ENCODE measurements around the gene ARHGEF39. TPM values are rescaled to one million over a fixed set of nuclear protein-coding genes. Genes with fewer than 3 reads are reported as not detected.

The ARHGEF39 gene
- polyA plus RNA-seq, 3 donors: 8.7 to 14.0 (median 12.9) TPM

DNA sequence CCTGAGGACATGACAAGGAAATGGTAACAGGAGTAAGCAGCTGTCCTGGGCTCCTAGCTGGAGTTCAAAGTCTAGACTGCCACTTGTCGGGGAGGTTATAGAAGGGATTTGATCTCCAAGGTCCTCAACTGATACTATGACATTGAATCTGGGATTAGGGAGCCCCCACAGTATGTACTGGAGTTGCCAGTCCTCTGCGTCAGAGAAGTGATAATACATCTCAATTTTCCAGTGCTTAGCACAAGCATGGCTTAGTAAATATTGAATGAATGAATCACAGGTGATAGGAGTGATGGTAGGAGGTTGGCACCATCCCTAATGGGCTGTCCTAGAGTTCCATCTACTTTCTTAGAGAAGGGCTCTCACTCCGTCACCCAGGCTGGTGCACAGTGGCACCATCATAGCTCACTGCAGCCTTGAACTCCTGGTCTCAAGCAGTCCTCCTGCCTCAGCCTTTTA, 31.0 kb upstream of the ARHGEF39 start:
- DNase-seq: no peak

DNA sequence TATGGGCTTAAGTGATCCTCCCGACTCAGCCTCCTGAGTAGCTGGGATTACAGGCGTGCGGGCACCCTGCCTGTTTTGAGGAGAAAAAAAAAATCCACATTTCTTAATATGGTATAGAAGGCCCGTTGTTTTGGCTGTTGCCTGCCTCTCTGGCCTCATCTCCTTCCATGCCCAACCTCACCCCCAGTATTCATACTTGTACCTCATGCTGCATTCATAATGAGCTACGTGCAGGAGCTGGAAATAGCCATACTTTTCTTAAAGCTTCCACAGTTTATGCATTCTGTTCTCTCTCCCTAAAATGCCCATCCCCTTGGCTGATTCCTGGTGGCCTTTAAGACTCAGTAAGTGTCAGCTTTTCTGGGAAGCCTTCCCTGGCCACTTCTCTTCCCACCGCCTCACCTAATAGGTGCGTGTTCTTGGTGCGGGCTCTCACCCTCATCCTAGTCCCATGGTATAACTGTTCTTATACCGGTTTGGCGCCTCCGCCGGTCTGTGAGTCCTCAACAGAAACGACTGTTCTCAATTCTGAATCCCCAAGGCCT, 26.8 kb upstream of the ARHGEF39 start:
- DNase-seq: no peak

GRCh38 chr9:35691334-35691650, 26.3 kb upstream of the ARHGEF39 start:
- no peak for DNase-seq

DNA sequence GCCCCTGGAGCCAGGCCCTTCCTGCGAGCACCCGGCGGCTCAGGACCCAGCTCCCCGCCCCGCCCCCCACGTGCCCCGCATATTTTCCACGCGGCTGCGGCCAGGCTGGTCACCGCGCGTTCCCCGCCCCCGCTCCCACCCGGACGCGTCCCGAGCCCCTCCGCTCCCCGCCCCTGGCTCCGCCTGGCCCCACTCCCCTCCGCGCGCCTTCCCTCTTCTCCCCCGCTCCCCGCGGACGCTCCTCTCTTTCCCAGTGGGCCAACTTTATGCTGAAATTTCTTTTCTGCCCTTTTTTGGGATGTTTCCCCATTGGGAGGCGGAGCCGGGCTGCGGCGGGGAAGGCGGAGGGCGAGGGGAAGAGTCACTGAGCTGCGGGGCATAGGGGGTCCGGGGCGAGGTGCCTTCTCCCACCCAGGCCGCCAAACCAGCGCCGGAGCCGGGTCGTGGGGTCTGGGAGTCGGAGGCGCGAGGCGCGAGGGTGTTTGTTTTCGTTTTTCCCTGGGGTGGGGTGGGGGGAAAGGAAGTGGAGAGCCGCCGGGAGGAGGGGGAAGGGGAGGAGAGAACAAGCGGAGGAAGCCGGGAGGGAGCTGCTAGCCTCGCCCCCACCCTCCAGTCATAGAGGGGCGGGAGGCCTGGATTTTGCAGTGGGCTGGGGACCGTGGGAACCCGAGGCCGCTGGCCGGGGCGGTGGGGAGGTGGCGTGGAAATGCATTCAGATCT, 25.8 kb upstream of the ARHGEF39 start:
- no peak for DNase-seq

GRCh38 chr9:35690294-35690613, 25.3 kb upstream of the ARHGEF39 start:
- no peak for DNase-seq

DNA sequence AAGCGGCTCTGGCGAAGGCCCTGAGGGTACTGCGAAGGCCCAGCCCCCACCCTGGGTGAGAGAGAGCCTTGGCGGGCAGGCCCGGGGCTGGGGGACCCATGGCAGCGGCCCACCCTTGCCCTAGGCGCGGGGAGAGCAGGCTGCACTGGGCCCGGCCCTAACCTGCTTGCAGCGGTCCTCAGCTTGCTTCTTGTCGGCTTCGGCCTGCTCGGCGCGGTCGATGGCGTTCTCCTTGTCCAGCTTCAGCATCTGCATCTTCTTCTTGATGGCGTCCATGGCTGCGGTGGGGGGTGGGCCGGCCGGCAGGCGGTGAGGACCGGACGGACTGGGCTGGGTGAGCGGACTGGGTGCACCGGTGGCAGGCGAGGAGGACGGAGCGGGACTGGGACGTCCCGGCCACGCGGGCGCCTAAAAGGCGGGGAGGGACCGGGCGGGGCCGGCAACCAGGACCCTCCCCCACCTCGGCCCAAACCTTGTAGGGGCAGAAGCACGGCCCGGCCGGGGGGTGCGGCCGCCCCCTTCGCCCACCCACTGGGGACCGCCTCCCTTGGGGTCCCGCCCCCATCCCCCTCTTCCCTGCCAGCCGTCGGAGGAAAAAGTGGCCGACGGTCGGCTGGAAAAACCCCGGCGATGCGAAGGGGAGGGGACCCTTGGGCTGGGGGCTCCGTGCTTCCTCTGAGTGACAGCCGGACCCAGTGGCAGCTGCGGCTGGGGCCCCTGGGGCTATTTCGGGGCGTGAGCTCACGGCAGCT, 24.7 kb upstream of the ARHGEF39 start, which contains the start of gene TPM2:
TSS of gene TPM2 (minus strand) at position 384 of the 752 bp plus-strand sequence. CDS start at position 276, 108 bp downstream.
- peak; percentile 76 for DNase-seq

DNA sequence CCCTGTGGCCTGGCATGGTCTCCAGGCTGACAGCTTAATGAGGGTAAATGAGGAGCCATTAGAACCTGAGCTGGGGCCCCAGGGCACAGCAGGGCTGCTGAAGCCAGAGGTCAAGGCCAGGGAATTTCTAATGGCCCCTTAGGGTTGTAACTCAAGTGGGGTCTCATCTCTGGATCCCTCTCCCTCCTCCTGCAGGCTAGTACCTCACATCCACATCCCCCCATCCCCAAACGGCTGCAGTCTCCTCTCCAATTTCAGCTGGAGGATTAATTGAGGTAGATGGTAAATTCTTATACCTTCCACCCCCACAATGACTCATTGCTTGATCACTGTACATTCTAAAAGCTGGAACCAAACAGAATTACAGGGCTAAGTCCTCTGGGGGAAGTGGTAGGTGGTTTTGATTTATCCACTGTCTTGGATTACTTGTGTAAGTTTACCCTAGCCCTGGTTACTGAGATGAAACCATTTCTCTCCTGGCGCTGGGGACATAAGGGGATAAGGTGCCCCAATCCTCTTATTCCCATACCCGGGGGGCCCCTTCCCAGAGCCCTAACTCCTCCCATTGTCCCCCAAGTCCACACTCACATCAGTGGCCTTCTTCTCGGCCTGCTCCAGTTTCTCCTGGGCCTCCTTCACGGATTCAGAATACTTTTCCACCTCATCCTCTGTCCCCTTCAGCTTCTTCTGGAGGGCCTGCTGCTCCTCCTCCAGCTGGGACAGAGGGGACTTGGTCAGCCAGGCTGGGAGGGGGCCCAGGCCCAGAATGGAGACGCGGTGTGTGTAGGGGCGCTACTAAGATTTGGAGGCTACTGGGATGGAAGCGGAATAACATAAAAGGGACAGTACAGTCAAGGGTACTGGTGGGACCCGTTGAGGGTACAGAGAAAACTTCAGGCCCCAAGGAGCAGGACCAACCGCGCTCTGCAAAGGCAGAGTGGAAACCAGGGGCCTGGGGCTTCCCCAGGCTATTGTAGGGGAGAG, 23.9 kb upstream of the ARHGEF39 start:
- DNase-seq: no peak

GRCh38 chr9:35687972-35688557, 23.1 kb upstream of the ARHGEF39 start:
- no peak for DNase-seq

DNA sequence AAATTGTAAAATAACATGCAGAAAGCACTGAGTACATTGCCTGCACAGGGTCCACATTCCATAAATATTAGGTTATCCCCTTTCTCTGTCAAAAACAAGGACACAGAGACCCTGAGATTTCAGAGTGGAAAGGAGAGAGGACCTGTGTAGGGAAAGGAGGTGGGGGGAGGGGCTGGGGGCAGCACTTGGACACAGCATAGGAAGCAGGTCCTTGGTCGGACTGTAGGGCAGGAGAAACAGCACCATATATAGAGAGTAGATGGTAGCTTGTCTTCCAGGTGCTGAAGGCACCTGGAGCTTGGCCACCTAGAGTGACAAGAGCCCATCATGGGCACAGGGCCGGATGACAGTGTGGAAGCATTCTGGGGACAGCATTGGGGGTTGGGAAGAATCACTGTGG, 22.3 kb upstream of the ARHGEF39 start:
- no peak for DNase-seq

DNA sequence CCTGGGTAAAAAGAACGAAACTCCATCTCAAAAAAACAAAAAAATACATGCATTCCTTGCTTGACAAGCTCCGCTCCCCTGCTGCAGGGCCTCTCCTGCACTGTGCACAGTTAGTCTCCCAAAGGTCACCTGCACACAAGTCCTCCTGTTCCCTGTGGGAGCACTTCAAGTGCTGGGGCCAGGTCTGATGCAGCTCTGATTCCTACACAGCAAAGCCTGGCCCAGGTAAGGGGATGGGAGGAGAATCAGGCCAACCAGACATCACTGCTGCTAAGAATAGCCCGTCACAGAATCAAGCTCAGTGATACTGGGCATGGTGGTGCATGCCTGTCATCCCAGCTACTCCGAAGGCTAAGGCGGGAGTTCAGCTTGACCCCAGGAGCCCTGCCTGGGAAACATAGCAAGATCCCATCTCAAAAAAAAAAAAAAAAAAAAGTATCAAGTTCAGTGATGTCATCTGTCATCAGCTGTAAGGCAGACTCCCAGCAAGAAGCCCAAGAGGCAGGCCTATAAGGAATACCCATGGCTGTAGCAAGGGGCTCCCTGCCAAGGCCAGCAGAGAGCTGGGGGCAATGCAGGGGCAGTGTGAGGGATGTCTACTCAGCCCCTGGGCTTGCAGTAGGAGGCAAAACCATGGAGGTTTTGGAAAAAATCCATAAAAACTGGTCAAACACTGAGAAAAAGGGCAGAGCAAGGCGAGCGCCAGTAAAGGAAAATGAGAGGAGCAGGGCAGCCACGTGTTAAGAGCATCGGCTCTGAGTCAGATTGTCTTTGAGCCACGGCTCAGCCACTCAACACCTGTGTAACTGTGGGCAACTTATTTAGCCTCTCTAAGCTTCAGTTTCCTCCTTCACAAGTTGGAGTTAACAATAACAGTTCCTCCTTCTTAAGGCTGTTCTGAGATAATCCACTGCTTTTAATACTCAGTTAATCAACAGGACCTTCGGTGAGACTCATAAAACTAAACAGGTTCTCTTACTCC, 21.5 kb upstream of the ARHGEF39 start:
- no peak for DNase-seq

- no peak for DNase-seq
Measured at GRCh38 chr9:35685506-35685905, 20.5 kb upstream of the ARHGEF39 start.

DNA sequence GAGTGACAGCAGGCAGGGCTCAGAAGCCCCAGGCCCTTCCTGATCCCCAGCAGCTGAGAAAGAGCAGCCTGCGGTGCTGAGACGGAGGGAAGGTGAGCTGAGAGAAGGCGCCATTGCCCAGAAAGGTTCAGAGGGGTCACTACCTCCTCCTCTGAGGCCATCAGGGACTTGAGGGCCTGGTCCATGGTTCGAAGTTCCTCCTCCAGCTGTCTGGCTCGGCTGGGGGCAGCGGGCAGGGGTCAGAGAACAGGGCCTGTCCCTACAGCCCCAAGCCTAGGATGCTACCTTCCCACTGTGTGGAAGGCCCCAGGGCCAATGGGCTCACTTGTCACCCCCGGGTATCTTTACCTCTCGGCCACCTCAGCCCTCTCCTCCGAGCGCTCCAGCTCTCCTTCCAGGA, 19.9 kb upstream of the ARHGEF39 start:
- no peak for DNase-seq

DNA sequence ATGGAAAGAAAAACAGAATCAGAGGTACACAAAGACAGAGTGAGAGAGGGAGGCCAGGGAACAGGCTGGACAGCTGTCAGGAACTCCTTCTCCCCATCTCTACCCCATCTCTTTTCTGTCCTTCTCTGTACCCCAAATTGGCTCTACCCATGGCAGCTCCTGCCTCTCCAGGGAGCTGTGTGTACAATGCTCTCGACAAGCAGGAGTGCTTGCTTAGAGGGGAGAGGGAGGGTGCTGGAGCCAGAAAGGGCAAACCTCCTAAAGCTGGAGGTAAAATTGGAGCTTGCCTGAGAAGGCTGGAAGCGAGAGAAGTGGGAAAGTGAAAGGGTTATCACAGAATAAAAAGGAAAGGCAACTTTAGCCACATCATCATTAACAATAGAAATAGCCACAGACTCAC, 18.3 kb upstream of the ARHGEF39 start:
- no peak for DNase-seq

DNA sequence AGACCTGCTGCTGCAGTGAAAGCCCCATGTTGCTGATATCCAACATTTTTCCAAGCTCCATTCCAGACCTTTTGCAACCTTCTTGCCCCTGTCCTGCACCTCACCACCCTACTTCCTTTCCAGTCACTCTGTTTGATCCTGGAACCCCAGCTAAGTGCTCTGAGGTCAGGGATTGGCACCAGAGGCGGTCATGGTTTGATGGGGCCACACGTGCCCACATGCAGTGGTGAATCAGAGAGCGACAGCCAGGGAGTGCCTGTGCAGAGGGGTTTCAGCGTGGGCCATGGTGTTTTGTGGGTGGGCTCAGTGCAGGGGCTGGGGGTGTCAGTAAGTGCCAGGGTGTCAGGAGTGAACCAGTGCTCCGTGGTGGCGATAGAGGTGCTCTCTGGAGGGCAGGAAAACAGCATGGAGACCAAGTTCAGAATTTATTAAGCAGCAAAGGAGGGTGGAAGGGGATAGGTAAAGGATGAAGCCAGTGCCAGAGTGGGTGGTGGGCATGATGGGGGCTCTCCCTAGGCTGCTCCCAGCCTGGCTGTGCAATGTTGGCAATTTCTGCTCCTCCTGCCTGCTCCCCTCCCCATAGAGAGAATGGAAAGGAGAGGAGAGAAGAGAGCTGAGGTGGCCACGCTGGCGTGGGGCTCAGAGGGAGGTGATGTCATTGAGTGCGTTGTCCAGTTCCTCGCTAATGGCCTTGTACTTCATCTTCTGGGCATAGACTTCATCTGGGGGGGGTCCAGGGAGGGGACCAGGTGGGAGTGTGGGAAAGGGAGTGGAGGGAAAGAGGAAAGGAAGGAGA, 17.7 kb upstream of the ARHGEF39 start:
- no peak for DNase-seq

DNA sequence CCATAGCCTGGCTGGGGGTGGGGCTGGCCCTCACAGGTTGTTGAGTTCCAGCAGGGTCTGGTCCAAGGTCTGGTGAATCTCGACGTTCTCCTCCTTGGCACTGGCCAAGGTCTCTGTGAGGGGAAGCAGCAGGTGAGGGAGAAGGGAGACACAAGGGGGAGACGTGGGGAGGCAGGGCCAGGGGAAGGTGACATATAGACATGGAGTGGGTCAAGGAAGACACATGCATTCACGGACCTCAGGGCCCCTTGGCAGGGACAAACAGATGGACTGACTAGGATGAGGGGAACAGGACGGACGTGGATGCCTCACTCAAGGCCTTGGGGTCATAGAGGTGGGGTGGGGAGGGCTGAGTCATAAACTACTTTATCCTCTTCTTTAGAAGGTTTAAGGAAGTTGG, 17.1 kb upstream of the ARHGEF39 start:
- no peak for DNase-seq

- no peak for DNase-seq
Measured at GRCh38 chr9:35681341-35682002, 16.5 kb upstream of the ARHGEF39 start.

DNA sequence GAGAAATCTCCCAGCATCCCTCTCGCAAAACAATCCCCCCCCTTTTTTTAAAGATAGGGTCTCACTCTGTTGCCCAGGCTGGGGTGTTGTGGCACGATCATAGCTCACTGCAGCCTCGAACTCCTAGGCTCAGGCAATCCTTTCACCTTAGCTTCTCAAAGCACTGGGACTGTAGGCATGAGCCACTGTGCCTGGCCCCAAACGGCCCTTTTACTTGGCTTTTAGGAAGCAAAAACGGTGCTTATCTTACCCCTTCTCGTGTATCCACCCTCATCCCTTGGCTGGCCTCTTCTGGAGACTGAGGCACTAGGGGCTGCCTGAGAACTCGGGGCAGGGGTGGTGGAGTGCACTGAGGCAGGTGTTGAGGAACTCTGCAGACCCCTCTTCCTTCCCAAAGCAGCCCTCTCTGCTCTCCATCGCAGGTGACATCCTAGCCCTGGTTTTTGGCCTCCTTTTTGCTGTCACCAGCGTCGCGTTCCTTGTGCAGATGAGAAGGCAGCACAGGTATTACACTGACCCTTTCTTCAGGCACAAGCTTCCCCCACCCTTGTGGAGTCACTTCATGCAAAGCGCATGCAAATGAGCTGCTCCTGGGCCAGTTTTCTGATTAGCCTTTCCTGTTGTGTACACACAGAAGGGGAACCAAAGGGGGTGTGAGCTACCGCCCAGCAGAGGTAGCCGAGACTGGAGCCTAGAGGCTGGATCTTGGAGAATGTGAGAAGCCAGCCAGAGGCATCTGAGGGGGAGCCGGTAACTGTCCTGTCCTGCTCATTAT, 15.5 kb upstream of the ARHGEF39 start:
- DNase-seq: no peak

DNA sequence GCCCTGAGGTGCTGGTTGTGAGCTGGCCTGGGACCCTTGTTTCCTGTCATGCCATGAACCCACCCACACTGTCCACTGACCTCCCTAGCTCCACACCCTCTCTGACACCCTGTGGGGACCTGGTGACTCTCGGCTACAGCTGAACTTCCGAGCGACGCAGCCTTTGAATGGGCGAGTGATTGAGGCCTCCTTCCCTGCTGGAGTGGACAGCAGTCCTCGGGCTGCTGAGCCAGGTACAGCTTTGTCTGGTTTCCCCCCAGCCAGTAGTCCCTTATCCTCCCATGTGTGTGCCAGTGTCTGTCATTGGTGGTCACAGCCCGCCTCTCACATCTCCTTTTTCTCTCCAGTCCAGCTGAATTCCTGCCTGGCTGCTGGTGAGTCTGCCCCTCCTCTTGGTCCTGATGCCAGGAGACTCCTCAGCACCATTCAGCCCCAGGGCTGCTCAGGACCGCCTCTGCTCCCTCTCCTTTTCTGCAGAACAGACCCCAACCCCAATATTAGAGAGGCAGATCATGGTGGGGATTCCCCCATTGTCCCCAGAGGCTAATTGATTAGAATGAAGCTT, 14.9 kb upstream of the ARHGEF39 start:
- DNase-seq: no peak
